HG03439 (cell line): ENCODE measurements around the gene PDIK1L.
A peak's percentile ranks its signal among the peaks of the same experiment; 100 is the strongest.

Experiments
- ATAC-seq: cut with Tn5 transposase; IDR thresholded peaks from one replicate; pipeline ENCODE4 v1.9.1; 2021; ENCODE audit warnings: mild to moderate bottlenecking, moderate library complexity; ENCODE audit not compliant: unreplicated experiment

PDIK1L gene

DNA sequence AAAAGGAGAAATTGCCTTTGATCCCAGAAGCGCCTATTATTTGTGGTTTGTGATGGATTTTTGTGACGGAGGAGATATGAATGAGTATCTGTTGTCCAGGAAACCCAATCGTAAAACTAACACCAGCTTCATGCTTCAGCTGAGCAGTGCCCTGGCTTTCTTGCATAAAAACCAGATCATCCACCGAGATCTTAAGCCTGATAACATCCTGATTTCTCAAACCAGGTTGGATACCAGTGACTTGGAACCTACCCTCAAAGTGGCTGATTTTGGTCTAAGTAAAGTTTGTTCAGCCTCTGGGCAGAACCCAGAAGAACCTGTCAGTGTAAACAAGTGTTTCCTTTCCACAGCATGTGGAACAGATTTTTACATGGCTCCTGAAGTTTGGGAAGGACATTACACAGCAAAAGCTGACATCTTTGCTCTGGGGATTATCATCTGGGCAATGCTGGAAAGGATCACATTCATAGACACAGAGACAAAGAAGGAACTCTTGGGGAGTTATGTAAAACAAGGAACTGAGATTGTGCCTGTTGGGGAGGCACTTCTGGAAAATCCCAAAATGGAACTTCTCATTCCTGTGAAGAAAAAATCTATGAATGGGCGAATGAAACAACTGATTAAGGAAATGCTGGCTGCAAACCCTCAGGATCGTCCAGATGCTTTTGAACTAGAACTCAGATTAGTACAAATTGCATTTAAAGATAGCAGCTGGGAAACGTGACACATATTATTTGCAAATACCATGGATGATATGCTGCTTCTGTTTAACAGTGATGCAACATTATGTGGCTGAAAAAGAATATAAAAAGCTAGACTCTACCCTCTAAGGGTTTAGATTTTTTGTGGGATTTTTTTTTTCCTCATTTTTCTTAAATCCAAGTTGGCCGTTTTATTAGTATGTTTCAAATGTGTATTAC lies 10.5 kb downstream of the PDIK1L start:
- ATAC-seq = no peak

- no peak for ATAC-seq
Observed at GRCh38 chr1:26122988-26123973, 11.7 kb downstream of the PDIK1L start.

DNA sequence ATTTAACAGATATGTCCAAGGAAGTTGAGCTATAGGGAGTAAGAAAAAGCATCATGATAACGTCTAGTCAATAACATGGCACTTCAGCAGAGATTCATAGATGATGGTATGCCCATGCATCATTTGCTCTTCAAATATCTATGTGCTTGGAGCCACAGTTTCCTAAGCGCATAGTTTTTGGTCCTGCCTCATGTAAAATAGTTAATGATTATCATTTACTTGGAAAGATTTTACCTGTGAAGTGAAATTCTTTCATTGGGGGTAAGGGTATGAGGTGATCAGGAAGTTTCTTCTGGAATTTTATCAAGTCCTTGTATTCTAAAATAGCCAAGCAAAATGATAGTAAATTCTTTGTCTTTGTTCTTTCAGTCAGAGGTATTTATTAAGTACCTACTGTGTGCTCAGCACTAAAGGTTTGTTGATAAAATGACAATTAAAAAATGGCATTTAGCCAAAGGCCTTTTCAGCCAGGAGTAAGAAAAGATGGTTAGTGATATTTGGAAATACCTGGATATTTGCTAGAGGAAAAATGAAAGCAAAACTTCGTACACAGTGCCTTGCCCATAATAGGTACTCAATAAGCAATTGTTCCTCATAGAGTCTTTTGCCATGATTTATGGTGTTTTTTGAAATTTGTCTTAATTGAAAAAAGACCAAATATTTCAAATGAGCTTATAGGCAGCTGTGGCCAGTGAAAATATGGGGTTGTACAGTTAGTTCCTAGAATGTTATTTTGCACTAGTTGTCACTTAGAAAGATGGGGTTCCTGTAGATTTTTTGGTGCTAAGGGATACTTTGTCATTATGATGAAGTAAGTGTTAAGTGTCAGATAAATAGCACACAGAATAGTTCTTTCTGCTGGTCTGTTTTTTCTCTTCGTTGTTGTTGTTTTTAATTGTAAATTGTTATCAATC lies 13.1 kb downstream of the PDIK1L start:
- no peak for ATAC-seq

GRCh38 chr1:26125382-26125781 lies 13.8 kb downstream of the PDIK1L start:
- ATAC-seq = no peak

DNA sequence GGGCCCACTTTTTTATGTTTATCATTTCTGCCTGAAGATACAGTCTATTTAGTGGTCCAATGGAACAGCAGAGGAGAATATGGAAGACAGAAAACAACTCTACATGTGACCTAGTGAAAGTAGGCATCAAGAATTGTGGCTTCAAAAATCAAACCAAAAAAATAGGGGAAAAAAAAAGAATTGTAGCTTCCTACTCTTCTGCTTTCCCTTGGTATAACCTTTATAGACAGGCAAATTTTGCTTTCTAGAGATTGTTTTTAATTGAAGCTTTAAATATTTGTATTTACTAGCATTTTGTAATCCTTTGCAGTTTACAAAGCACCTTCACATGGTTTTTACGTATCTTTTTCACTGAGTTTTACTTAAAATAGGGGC lies 14.3 kb downstream of the PDIK1L start:
- no peak for ATAC-seq

DNA sequence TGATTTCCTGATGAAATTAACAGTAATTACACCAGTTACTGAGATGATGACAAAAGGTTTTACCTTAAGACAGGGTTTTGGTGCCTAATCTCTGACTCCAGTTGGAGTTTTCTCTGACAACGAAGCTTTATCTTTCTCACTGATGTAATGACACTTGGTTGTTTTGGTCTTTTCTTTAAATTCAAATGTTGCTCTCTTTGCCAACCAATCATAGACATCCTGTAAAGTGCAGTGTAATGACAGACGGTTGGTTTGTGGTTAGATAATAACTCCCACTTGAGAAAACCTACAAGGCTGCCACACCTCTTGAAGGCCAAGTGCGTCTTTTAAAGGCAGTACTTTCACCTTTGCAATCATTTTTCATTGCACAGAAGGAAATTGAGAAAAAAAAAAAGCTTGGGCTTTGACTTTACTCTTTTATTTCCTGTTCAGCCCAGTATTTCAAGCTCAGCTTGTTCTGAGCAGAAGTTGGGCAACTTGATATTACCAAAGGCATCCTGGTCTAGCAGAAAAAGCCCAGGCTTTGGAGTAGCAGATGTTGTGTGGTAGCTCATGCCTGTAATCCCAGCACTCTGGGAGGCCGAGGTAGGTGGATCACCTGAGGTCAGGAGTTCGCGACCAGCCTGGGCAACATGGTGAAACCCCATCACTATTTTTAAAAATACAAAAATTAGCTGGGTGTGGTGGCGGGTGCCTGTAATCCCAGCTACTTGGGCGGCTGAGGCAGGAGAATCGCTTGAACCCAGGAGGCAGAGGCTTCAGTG lies 14.9 kb downstream of the PDIK1L start:
- peak; percentile 61 for ATAC-seq

DNA sequence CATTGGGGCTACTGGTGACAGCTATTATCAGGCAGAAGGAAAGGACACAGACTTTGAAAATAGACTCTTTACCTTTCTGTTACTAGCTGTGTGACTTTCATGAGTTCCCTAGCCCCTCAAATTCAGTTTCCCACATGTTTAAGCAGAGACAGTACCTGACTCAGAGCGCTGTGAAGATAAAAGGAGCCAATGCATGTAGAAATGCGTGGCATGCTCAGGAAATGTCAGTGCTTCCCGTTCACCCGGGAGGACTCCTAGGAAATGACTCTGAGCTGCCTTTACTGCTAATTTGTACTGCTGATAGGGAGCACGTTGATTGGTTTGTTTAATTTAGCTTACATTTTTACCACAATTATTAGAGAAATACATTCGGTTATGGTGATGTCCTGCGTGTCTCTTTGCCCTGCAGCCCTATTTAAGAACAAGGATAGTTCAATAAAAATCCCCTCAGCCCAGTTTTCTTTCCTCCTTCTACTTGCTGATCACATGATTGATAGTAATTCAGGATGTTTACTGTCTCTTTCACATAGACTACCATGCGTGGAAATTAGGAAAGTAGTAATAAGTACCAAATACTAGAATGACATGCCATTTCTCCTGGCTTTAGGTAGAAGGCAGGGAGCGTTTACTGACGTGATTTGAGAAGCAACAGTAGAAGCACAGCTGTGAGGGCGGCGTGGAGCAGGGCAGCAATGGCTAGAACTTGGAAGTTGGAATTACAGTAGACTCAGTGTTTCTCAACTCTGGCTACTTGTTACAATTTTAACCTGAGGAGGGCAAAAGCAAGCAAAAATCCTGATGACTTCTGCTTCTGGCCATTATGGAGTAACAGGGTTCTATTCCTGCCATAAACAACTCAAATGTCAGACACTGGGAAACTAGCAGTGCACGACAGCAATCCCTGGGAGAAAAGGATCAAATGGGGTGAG lies 15.9 kb downstream of the PDIK1L start:
- ATAC-seq = no peak

GRCh38 chr1:26129778-26130177 lies 18.2 kb downstream of the PDIK1L start:
- no peak for ATAC-seq

DNA sequence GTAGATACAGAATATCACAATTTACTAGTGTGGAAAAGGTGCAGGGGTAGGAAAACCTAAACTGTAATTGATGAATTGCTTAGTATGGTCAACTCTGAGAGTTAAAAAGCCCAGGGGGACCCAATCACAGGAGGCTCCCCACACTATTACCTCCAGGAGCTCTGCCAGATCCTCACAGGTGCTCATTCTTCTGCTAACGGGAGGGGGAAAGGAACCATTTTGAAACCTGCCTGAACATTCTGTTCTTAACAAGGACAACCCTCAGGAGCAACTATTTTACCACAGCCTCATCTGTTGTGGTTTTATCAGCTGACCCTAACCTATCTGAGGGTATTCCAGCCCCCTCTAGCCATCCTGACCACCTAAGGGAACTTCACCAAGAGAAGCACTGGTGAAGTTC lies 19.1 kb downstream of the PDIK1L start:
- ATAC-seq = no peak

- ATAC-seq = no peak
Observed at GRCh38 chr1:26132128-26132833, 20.7 kb downstream of the PDIK1L start.

DNA sequence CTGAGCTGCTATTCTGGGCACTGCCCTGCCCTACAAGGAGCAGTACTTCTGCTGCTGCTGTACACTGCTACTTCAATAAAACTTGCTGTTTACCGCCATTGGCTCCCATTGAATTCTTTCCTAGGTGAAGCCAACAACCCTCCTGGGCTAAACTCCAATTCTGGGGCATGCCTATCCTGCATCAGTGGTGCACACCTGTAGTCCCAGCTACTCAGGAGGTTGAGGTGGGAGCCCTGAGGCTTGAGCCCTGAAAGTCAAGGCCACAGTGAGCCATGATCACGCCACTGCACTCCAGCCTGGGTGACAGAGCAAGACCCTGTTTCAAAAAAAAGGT lies 21.2 kb downstream of the PDIK1L start:
- no peak for ATAC-seq

DNA sequence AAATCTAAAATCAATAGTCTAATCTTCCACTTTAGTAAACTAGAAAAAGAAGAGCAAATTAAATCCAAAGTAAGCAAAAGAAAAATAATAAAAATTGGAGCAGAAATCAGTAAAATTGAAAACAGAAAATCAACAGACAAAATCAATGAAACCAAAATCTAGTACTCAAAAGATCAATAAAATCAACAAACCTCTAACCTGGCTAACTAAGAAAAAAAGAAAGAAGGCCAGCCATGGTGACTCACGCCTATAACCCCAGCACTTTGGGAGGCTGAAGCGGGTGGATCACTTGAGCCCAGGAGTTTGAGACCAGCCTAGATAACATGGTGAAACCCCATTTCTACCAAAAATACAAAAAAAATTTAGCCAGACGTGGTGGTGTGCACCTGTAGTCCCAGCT lies 22.8 kb downstream of the PDIK1L start:
- no peak for ATAC-seq

GRCh38 chr1:26138974-26139558 lies 27.4 kb downstream of the PDIK1L start:
- no peak for ATAC-seq

- ATAC-seq = no peak
Observed at GRCh38 chr1:26142159-26142558, 30.5 kb downstream of the PDIK1L start.

- ATAC-seq = no peak
Observed at GRCh38 chr1:26145041-26145959, 33.7 kb downstream of the PDIK1L start.

- no peak for ATAC-seq
Observed at GRCh38 chr1:26145960-26146294, 34.3 kb downstream of the PDIK1L start.

GRCh38 chr1:26148887-26149286 lies 37.3 kb downstream of the PDIK1L start:
- ATAC-seq = no peak
